ACC112 (cell line): ENCODE data around the gene DEDD2.

Source experiments
- H2AFZ ChIP-seq: fragments of 200-600 bp; sonication (generic); one replicate; pipeline ENCODE4 v1.6.0; 2017; ENCODE audit warnings: antibody characterized with exemption, low read length; ENCODE audit not compliant: unreplicated experiment
- H3K27ac ChIP-seq: fragments of 200-600 bp; sonication (generic); 2 replicates; pipeline ENCODE4 v1.5.1; 2014; ENCODE audit warnings: low read depth, mild to moderate bottlenecking, antibody characterized with exemption, low read length, moderate library complexity
- H3K27me3 ChIP-seq: fragments of 200-600 bp; sonication (generic); 2 replicates; pipeline ENCODE4 v1.6.1; 2014; ENCODE audit warnings: mild to moderate bottlenecking, antibody characterized with exemption, low read length, moderate library complexity, mixed read lengths; ENCODE audit not compliant: insufficient read depth
- H3K36me3 ChIP-seq: fragments of 200-600 bp; sonication (generic); 2 replicates; pipeline ENCODE4 v1.6.1; 2016; ENCODE audit warnings: mild to moderate bottlenecking, antibody characterized with exemption, low read length, moderate library complexity, mixed read lengths; ENCODE audit not compliant: insufficient read depth
- H3K4me1 ChIP-seq: fragments of 200-600 bp; sonication (generic); one replicate; pipeline ENCODE4 v1.6.1; 2016; ENCODE audit warnings: low read length, mixed read lengths; ENCODE audit not compliant: insufficient read depth, unreplicated experiment, control insufficient read depth
- H3K4me3 ChIP-seq: fragments of 200-600 bp; sonication (generic); 2 replicates; pipeline ENCODE4 v1.5.1; 2014; ENCODE audit warnings: mild to moderate bottlenecking, low read depth, low read length
- H3K79me2 ChIP-seq: fragments of 200-600 bp; sonication (generic); one replicate; pipeline ENCODE4 v1.6.0; 2016; ENCODE audit warnings: low read length; ENCODE audit not compliant: control insufficient read depth, unreplicated experiment, insufficient read depth

DEDD2 gene

DNA sequence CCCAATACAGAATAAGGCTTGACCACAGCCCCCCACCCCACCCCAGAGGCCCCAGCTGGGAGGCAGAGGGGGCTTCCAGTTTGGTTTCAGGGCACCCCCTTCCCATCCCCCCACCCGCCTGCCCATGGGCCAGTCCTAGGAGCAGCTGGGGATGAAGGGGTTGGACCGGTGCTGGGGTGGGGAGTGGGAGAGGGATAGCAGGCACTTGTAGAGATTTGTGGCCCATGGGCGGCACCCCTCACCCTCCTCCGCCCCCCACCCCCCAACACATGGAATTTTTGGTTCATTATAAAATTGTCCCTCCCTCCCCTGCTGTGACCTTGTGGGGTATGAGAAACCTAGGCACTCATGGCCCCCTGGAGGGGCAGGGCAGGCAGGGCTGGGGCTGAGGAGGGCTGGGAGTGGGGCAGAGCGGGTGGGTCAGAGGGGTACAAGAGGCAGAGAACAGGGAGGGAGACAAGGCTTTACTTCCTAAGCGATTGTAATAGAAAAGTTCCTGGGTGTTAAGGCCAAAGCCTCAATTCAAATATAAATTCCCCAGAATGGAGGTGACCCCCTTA lies 30.2 kb upstream of the DEDD2 start:
- Histone ChIP-seq H2AFZ (no peak overlapping the region), H3K4me1 (peaks cover 16% of the 10 kb centered on the region)

DNA sequence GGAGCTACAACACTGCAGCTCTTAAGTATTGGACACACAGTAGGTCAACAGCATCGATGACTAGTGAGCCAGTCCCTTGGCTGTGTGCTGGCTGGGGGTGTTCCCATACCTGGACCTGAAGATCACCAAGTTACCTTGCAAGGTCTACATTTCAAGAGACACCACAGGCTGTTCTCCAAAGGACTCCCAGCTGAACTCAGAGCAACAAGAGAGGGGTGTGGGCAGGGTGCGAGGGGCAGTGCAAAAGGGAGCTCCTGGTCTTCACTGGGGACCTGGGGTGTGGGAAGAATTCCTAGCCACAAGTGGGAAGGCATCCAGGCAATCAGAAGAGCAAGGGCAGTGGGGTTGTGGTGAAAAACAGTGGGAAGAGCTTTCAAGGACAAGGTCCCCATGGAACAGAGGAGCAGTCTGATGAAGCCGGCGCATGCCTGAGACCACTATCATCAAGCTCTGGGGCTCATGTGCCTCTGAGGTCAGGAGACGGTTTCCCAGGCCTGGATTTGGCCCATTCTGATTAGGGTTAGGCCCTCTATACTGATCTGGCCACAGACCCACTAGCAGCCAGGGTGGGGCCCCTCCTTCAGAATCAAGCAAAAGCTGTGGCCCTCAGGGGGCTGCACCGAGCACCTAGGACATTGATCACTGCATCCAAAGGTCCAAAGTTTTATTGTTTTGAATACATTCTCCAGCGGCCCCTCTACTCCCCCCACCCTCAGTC lies 29.6 kb upstream of the DEDD2 start:
- Histone ChIP-seq H3K27ac (peak overlapping the region; percentile 37), H3K4me1 (peaks cover 16% of the 10 kb centered on the region), H2AFZ (no peak overlapping the region)

More for the DNA sequence above, 30.2 kb upstream of the DEDD2 start:
- H3K36me3 ChIP-seq = no peaks in the 10 kb centered on the region
- H3K79me2 ChIP-seq = peaks cover 30% of the 10 kb centered on the region
- no peak overlapping the region for H3K4me3 ChIP-seq
- no peaks in the 10 kb centered on the region for H3K27me3 ChIP-seq
- no peak overlapping the region for H3K27ac ChIP-seq

GRCh38 chr19:42246143-42246921 lies 28.9 kb upstream of the DEDD2 start:
- peaks cover 9% of the 10 kb centered on the region for H3K4me1 ChIP-seq
- peaks cover 26% of the 10 kb centered on the region for H3K79me2 ChIP-seq
- no peaks in the 10 kb centered on the region for H3K27me3 ChIP-seq
- peak overlapping the region; percentile 37 for H3K27ac ChIP-seq
- H3K36me3 ChIP-seq = no peaks in the 10 kb centered on the region
- H3K4me3 ChIP-seq = no peak overlapping the region
- no peak overlapping the region for H2AFZ ChIP-seq

More for the DNA sequence above, 29.6 kb upstream of the DEDD2 start:
- H3K36me3 ChIP-seq = no peaks in the 10 kb centered on the region
- peaks cover 26% of the 10 kb centered on the region for H3K79me2 ChIP-seq
- H3K27me3 ChIP-seq = no peaks in the 10 kb centered on the region
- H3K4me3 ChIP-seq = no peak overlapping the region

DNA sequence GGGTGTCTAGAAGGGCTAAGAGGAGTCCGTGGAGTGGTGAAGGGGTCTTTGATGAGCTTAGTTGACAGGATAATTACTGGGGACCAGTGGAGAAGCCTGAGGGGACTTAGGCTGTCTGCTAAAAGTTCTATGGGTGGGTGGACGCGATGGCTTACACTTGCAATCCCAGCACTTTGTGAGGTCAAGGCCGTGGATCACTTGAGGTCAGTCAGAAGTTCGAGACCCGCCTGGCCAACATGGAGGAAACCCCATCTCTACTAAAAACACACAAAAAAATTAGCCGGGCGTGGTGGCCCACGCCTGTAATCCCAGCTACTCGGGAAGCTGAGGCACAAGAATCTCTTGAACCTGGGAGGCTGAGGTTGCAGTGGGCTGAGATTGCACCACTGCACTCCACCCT lies 27.8 kb upstream of the DEDD2 start:
- no peaks in the 10 kb centered on the region for H3K27me3 ChIP-seq
- peaks cover under 1% of the 10 kb centered on the region for H3K4me1 ChIP-seq
- H3K4me3 ChIP-seq = no peak overlapping the region
- no peaks in the 10 kb centered on the region for H3K36me3 ChIP-seq
- peak overlapping the region; percentile 31 for H2AFZ ChIP-seq
- H3K27ac ChIP-seq = no peak overlapping the region
- H3K79me2 ChIP-seq = peaks cover 27% of the 10 kb centered on the region

GRCh38 chr19:42244347-42245220 lies 27.1 kb upstream of the DEDD2 start:
- peak overlapping the region; percentile 41 for H2AFZ ChIP-seq
- H3K36me3 ChIP-seq = no peaks in the 10 kb centered on the region
- H3K27me3 ChIP-seq = no peaks in the 10 kb centered on the region
- peak overlapping the region; percentile 79 for H3K4me3 ChIP-seq
- no peaks in the 10 kb centered on the region for H3K4me1 ChIP-seq
- H3K79me2 ChIP-seq = peaks cover 27% of the 10 kb centered on the region
- H3K27ac ChIP-seq = peak overlapping the region; percentile 54

- Histone ChIP-seq H3K79me2 (peaks cover 30% of the 10 kb centered on the region), H3K27me3 (no peaks in the 10 kb centered on the region), H3K4me1 (no peaks in the 10 kb centered on the region), H2AFZ (peak within 1 kb of the TSS; percentile 13), H3K36me3 (no peaks in the 10 kb centered on the region), H3K4me3 (peak within 1 kb of the TSS; percentile 79), H3K27ac (peak within 1 kb of the TSS; percentile 75)
These were observed 25.3 kb upstream of the DEDD2 start, which contains the start of gene GSK3A for GRCh38 chr19:42242512-42243409. TSS of gene GSK3A (minus strand) at chr19:42242602. CDS start at chr19:42242465, 137 bp downstream.

DNA sequence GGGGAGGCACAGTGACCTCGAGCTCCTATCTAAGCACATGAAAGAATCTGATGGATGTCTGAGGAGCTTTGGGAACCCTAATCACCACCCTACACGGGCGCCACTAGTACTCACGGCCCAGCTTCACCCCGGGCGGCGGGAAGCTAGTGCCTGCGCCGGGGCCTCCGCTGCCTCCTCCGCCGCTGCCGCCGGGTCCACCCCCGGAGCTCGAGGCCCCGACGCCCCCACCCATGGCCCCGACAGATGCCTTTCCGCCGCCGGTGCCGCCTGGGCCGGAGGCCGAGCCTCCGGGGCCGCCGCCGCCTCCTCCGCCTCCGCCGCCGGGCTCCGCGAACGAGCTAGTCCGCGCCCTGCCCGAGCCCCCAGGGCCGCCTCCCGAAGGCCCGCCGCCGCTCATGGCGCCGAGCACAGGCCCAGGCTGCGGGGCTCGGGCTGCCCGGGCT lies 24.6 kb upstream of the DEDD2 start:
- H3K79me2 ChIP-seq = peaks cover 30% of the 10 kb centered on the region
- H2AFZ ChIP-seq = no peak overlapping the region
- no peaks in the 10 kb centered on the region for H3K4me1 ChIP-seq
- H3K27ac ChIP-seq = peak overlapping the region; percentile 41
- H3K4me3 ChIP-seq = peak overlapping the region; percentile 79
- H3K36me3 ChIP-seq = no peaks in the 10 kb centered on the region
- no peaks in the 10 kb centered on the region for H3K27me3 ChIP-seq

GRCh38 chr19:42241279-42241678 lies 23.8 kb upstream of the DEDD2 start:
- peak overlapping the region; percentile 79 for H3K4me3 ChIP-seq
- no peaks in the 10 kb centered on the region for H3K36me3 ChIP-seq
- H3K27ac ChIP-seq = no peak overlapping the region
- peaks cover 30% of the 10 kb centered on the region for H3K79me2 ChIP-seq
- H3K27me3 ChIP-seq = no peaks in the 10 kb centered on the region
- H3K4me1 ChIP-seq = no peaks in the 10 kb centered on the region
- no peak overlapping the region for H2AFZ ChIP-seq

DNA sequence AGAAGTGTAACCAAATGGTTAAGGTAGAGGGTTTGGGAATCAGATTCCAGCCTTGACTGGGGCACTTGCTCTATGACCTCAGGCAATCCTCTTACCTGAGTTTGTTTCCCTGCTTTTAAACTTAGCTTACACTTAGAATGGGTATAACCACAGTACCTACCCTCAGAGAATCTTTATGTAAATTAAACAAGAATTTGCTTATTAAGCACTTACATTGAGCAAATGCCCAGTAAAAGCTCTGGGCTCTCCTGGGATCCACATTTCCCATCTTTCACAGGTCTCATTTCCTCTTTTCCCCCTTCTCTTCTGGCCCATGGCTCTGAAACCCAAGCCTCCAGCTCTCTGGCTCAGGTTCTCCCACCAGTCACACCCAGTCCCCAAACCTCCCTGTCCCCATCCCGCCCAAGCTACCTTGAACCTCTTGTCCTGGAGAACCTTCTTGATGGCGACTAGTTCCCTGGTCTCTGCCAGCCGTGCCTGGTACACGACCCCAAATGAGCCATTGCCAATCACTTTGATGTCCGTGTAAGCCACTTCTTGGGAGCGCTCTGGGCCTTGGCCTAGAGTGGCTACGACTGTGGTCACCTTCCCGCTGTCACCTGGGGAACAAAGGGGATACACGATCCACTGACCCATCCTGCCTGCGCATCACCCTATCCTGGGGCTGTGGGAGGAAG lies 22.2 kb upstream of the DEDD2 start:
- no peak overlapping the region for H3K4me3 ChIP-seq
- no peak overlapping the region for H2AFZ ChIP-seq
- no peaks in the 10 kb centered on the region for H3K4me1 ChIP-seq
- no peaks in the 10 kb centered on the region for H3K36me3 ChIP-seq
- no peak overlapping the region for H3K27ac ChIP-seq
- no peaks in the 10 kb centered on the region for H3K27me3 ChIP-seq
- peaks cover 30% of the 10 kb centered on the region for H3K79me2 ChIP-seq
